GM13976 (cell line): ENCODE data around the gene PHGDH.
"Not testable (repeated sequence)": the region's sequence is repeated elsewhere in the genome, so short reads cannot be mapped to it uniquely, and the experiment has no call there.

ENCODE experiments used
- DNase-seq: peaks from one replicate; pipeline ENCODE4 v3.0.0; 2012; ENCODE audit warnings: low spot score
- in situ Hi-C: fragments of 300-500 bp; cut with MboI; formaldehyde crosslinking; loops from one replicate; pipeline ENCODE4 v1.12.0; 2022; ENCODE audit warnings: low sequenced_read_pairs, mixed read lengths, inconsistent platforms; ENCODE audit not compliant: unreplicated experiment
- TF ChIP-seq, protein P1 (sequence below): IDR thresholded peaks from 2 replicates; pipeline ENCODE4 v1.5.1; 2012; ENCODE audit warnings: borderline replicate concordance, mild to moderate bottlenecking; ENCODE audit not compliant: insufficient read depth; ENCODE audit errors: extremely low read depth, missing control alignments, control extremely low read depth

The PHGDH gene

DNA sequence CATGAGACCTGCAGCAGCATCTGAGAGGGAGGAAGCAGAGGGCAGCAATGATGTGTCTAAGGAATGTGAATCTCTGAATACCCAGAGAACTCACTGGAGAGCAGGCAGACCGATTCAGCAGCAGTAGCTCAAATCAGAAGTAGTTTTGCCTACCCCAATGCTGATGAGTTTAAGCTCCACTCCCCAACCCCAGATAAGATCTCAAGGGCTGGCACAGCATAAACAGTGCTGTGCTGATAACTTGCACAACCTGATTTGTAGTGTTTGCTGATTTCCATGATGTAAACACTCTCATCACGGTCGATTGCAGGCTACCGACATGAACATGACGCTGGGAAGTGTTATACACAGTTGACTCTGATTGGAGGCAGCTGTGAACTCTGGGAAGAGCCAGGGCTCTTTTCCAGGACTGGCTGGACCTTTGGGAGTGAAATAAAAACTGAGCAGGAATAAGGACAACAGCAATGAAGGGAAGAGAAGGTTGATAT, 68.2 kb downstream of the PHGDH start:
- in situ Hi-C loops = loop anchor here (25.0 kb wide), 1 partner anchor 107 kb away; the partner anchor contains the start of gene ADAM30
- TF ChIP-seq, protein P1, sequence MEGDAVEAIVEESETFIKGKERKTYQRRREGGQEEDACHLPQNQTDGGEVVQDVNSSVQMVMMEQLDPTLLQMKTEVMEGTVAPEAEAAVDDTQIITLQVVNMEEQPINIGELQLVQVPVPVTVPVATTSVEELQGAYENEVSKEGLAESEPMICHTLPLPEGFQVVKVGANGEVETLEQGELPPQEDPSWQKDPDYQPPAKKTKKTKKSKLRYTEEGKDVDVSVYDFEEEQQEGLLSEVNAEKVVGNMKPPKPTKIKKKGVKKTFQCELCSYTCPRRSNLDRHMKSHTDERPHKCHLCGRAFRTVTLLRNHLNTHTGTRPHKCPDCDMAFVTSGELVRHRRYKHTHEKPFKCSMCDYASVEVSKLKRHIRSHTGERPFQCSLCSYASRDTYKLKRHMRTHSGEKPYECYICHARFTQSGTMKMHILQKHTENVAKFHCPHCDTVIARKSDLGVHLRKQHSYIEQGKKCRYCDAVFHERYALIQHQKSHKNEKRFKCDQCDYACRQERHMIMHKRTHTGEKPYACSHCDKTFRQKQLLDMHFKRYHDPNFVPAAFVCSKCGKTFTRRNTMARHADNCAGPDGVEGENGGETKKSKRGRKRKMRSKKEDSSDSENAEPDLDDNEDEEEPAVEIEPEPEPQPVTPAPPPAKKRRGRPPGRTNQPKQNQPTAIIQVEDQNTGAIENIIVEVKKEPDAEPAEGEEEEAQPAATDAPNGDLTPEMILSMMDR = no peak
- DNase-seq = no peak

DNA sequence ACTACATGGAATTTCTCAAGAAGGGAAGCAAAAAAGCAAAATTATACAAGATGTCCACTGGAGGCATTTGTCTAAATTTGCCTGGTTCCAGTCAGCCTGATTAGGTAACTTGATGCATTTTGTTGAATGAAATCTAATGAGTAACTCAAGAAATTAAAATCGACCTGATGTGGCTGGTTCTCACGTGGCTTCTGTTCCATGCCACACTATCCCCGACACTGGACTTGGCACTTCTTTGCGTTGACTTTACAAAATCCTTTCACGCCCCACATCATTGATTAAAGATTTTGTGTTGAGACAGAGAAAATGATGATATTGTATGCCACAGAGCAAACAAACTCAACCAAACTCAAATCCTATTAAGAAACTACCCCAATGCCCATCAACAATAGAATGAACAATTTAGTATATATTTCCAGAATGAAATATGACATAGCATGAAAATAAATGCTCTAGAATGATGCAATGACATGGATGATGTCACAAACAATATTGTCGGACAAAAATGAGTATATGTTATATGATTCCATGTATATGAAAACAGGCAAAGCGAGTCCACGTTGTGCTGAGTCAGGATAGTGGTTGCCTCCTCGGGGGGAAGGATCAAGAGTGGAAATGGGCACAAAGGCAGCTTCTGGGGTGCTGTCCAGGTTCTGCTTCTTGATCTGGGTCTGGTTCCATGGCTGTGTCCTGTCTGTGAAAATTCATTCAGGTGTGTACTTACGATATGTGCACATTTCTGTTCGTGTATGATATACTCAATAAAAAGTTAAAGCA, 69.9 kb downstream of the PHGDH start:
- no peak for DNase-seq
- TF ChIP-seq, protein P1 = no peak
- in situ Hi-C loops = loop anchor here (25.0 kb wide), 1 partner anchor 106 kb away; the partner anchor contains the start of gene ADAM30

DNA sequence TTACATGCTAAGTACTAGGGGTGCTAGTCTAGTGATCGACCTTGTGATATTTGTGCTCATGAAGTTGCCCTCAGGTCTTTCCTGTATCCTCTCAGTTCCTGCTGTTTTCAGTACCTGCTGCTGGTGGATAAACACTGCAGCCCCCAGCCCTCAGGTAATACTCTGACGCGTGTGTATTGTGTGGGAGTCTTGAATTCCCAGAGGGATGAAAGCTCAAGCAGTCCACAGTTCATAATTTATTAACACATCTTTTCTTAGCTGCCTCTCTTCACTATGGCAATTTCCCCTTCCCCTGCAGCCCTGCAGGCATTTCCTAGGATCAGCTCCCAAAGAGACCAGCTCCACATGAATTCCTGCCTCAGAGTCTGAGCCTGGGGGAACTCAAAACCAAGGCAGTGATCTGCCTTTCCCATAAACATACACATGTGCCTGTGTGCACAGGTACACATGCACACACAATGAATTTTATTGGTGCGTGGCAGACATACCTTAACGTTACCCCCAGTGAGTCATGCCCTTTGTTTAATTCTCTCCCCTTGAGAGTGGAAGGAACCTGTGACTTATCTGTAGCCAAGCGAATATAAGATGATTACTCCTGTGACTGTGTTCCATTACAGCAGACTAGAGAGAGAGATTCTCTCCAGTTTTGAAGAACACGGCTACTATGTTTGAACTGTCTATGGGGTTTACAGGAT, 71.0 kb downstream of the PHGDH start:
- TF ChIP-seq, protein P1 = no peak
- DNase-seq = no peak
- in situ Hi-C loops = loop anchor here (25.0 kb wide), 1 partner anchor 105 kb away; the partner anchor contains the start of gene ADAM30

DNA sequence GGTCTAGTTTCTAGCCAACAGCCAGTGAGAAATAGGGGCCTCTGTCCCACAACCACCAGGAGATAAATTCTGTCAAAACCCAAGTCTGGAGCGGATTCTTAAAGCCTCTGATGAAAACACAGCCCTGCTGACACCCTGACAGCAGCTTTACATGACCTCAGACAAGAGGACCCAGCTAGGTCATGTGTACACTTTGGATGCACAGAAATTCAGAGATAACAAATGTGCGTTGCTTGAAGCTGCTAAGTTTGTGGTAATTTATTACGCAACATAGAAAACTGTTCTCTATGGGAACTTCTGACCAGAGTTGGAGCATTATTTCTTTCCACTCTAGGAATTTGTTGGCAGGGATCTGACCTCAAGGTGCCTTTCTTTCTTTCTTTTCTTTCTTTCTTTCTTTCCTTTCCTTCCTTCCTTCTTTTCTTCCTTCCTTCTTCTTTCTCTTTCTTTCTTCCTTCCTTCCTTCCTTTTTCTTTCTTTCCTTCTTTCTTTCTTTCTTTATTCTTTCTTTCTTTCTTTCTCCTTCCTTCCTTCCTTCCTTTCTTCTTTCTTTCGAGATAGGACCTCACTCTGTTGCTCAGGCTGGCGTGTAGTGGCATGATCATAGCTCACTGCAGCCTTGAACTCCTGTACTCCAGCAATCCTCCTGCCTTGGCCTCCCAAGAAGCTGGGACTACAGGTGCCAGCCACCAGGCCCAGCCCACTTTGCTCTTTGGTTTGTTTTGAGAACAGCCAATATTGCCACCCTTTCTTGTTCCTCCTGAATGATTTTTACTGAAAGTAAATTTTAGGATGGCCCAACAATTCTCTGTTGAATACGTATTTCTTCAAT, 71.8 kb downstream of the PHGDH start:
- DNase-seq = no peak
- in situ Hi-C loops = loop anchor here (25.0 kb wide), 1 partner anchor 104 kb away; the partner anchor contains the start of gene ADAM30
- TF ChIP-seq, protein P1 = no peak

DNA sequence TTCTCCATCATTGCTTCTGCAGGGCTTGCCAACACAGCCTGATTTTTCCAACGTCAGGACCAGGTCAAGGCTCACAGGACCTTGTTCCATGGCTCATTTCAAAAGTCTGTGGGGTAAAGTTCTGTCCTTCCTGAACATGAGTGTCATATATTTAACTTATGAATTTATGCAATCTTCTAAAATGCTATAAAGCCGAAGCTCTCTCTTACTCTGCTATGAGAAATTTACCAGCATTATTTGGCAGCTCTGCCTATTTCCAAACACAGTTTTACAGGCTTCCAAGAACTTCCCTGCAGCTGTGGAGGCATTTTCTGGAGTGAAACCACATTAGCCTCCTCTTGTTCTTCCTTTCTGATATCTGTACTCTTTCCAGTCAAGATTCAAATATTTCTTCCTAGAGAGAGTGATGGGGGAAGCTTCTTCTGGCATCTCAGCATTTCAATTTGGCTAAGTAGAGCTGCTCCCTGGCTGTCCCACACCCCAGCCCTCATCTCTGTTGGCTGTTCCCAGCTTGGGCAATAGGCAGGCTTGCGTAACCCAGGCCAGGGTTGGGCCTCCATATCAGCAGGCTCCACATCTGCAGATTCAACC, 72.6 kb downstream of the PHGDH start:
- in situ Hi-C loops = loop anchor here (25.0 kb wide), 1 partner anchor 103 kb away; the partner anchor contains the start of gene ADAM30
- DNase-seq = no peak

DNA sequence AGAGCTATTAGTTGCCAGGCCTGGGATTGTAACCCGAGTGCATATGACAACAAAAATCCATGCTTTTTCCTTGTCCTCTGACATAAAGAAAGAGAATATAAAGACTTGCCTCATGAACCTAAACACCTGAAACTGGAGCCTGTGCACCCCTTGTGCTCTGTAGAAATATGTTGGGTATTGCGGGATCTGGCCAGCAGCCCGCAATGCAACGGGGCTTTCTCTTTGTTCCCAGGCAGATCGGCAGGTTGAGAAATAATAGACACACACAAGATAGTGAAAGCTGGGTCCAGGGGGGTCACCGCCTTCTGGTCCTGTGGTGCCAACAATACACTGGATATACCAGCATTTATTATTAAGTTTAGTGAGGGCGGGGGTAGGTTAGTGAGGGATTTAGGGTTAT, 74.3 kb downstream of the PHGDH start:
- in situ Hi-C loops = loop anchor here (25.0 kb wide), 1 partner anchor 101 kb away; the partner anchor contains the start of gene ADAM30

More for the DNA sequence above, 72.6 kb downstream of the PHGDH start:
- TF ChIP-seq, protein P1 = no peak

DNA sequence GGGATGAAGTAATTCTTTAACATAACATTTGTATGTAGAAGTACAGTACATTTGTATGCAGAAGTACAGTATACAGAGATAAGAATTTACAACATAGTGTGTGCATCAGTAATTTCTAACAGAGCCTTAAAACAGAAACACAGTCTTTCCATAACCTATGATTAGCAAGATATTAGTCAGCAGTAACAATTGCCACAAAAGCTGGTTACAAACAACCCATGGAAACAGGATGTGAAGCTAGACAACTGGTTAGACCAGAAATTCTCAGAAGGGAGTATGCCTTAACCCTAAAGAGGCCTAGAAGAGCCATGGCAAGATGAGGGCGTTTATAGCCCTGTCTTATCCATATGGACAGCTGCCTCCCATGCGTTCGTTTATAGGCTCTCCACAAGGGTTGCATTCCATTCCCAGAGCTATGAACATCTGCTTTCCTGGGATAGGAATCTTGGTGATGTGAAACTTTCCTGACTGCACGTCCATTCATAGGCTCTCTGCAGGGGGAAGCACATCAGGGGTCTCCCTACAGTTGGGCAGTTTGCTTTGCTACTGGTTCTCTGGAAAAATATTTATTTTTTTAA, 74.8 kb downstream of the PHGDH start:
- not testable (repeated sequence) for DNase-seq

More for the DNA sequence above, 74.3 kb downstream of the PHGDH start:
- DNase-seq = not testable (repeated sequence)

More for the DNA sequence above, 74.8 kb downstream of the PHGDH start:
- in situ Hi-C loops = loop anchor here (25.0 kb wide), 1 partner anchor 101 kb away; the partner anchor contains the start of gene ADAM30
